HPDE6-E6E7 (cell line): Measurements from ENCODE around the gene TPRN.

ENCODE experiments used
- DNase-seq: peaks from one replicate; pipeline ENCODE4 v3.0.0; 2011; ENCODE audit warnings: missing footprints; ENCODE audit errors: extremely low spot score

Gene TPRN

GRCh38 chr9:137143459-137143858 is 57.1 kb downstream of the TPRN start:
- no peak for DNase-seq

GRCh38 chr9:137141976-137142936 is 58.3 kb downstream of the TPRN start:
- no peak for DNase-seq
